Parathyroid adenoma (tissue), 2 donors: ENCODE results near the gene TEX19.

Experiments
- H2AFZ ChIP-seq: fragments of 300-600 bp; sonication (generic); one replicate; pipeline ENCODE4 v1.7.0; 2017; ENCODE audit warnings: antibody characterized with exemption, mild to moderate bottlenecking
- H3K27ac ChIP-seq: fragments of 300-600 bp; sonication (generic); one replicate; pipeline ENCODE4 v1.7.0; 2017
- H3K27me3 ChIP-seq: fragments of 300-600 bp; sonication (generic); one replicate; pipeline ENCODE4 v1.7.0; 2017; ENCODE audit warnings: low read length; ENCODE audit not compliant: control insufficient read depth, insufficient read depth
- H3K36me3 ChIP-seq: fragments of 300-600 bp; sonication (generic); one replicate; pipeline ENCODE4 v1.7.0; 2017; ENCODE audit warnings: low read length; ENCODE audit not compliant: control insufficient read depth, insufficient read depth
- H3K4me1 ChIP-seq: fragments of 300-600 bp; sonication (generic); one replicate; pipeline ENCODE4 v1.7.0; 2017; ENCODE audit warnings: control low read depth
- H3K4me2 ChIP-seq: fragments of 300-600 bp; sonication (generic); one replicate; pipeline ENCODE4 v1.7.0; 2017; ENCODE audit warnings: low read length
- H3K4me3 ChIP-seq: fragments of 300-600 bp; sonication (generic); one replicate; pipeline ENCODE4 v1.7.0; 2017; ENCODE audit warnings: low read depth, low read length
- H3K79me2 ChIP-seq: fragments of 300-600 bp; sonication (generic); one replicate; pipeline ENCODE4 v1.7.0; 2017; ENCODE audit warnings: control low read depth
- H3K9ac ChIP-seq: fragments of 300-600 bp; sonication (generic); one replicate; pipeline ENCODE4 v1.7.0; 2017; ENCODE audit warnings: mild to moderate bottlenecking
- H3K9me3 ChIP-seq: fragments of 300-600 bp; sonication (generic); one replicate; pipeline ENCODE4 v1.7.0; 2017; ENCODE audit warnings: low read length; ENCODE audit not compliant: control insufficient read depth
- CTCF ChIP-seq: fragments of 300-600 bp; sonication (generic); IDR thresholded peaks from one replicate; pipeline ENCODE4 v1.7.0; 2017; ENCODE audit warnings: antibody characterized with exemption, mild to moderate bottlenecking
- donor health status: primary hyperparathyroidism.

The TEX19 gene

DNA sequence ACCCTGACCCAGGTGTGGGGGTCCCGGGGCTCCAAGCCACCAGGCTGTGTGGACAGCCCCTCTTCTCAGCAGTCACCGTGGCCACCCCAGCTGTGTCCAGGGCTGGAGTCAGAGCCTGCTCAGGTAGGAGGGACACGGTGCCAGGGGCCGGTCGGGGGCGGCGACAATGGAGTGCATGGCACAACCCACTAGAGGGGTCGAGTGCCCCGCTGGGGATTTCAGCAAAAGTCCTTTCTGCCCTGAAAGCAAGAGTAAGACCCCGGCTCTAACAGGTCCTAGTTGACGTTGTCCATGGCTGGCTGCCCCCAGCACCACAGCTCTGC lies 23.8 kb downstream of the TEX19 start:
- H3K9ac ChIP-seq: no peak overlapping the region
- no peaks in the 10 kb centered on the region for H3K36me3 ChIP-seq
- H3K27me3 ChIP-seq: no peaks in the 10 kb centered on the region
- no peak overlapping the region for H3K4me2 ChIP-seq
- H3K9me3 ChIP-seq: no peaks in the 10 kb centered on the region
- H3K27ac ChIP-seq: no peak overlapping the region
- H3K4me1 ChIP-seq: peaks cover 10% of the 10 kb centered on the region
- no peak overlapping the region for H3K4me3 ChIP-seq
- H2AFZ ChIP-seq: no peak overlapping the region
- TF ChIP-seq CTCF: no peak
- H3K79me2 ChIP-seq: no peaks in the 10 kb centered on the region

- H3K4me3 ChIP-seq: no peak overlapping the region
- H3K36me3 ChIP-seq: no peaks in the 10 kb centered on the region
- no peak overlapping the region for H2AFZ ChIP-seq
- no peak for TF ChIP-seq CTCF
- no peaks in the 10 kb centered on the region for H3K79me2 ChIP-seq
- H3K4me1 ChIP-seq: peaks cover 10% of the 10 kb centered on the region
- no peak overlapping the region for H3K4me2 ChIP-seq
- H3K9me3 ChIP-seq: no peaks in the 10 kb centered on the region
- no peak overlapping the region for H3K9ac ChIP-seq
- no peak overlapping the region for H3K27ac ChIP-seq
- no peaks in the 10 kb centered on the region for H3K27me3 ChIP-seq
Measured at GRCh38 chr17:82383411-82383810, 24.4 kb downstream of the TEX19 start.

- Histone ChIP-seq H3K27me3 (no peaks in the 10 kb centered on the region), H3K9me3 (no peaks in the 10 kb centered on the region), H3K4me2 (no peak overlapping the region), H3K4me3 (no peak overlapping the region), H3K9ac (no peak overlapping the region), H3K4me1 (peaks cover 10% of the 10 kb centered on the region), H3K79me2 (no peaks in the 10 kb centered on the region), H3K27ac (no peak overlapping the region), H3K36me3 (no peaks in the 10 kb centered on the region), H2AFZ (peak overlapping the region; percentile 69)
- no peak for TF ChIP-seq CTCF
Measured at GRCh38 chr17:82384051-82384729, 25.1 kb downstream of the TEX19 start.

GRCh38 chr17:82384730-82385481 lies 25.9 kb downstream of the TEX19 start:
- H3K27ac ChIP-seq: no peak overlapping the region

More at GRCh38 chr17:82384730-82385481, 25.9 kb downstream of the TEX19 start:
- H3K9me3 ChIP-seq: no peaks in the 10 kb centered on the region
- H3K27me3 ChIP-seq: no peaks in the 10 kb centered on the region
- TF ChIP-seq CTCF: peak; percentile 82
- no peak overlapping the region for H3K9ac ChIP-seq
- peak overlapping the region; percentile 69 for H2AFZ ChIP-seq
- H3K36me3 ChIP-seq: no peaks in the 10 kb centered on the region
- no peak overlapping the region for H3K4me3 ChIP-seq
- H3K4me1 ChIP-seq: peaks cover 10% of the 10 kb centered on the region
- H3K4me2 ChIP-seq: no peak overlapping the region
- H3K79me2 ChIP-seq: no peaks in the 10 kb centered on the region
